ENCODE data around the gene RAD51. TPM values are rescaled to one million over a fixed set of nuclear protein-coding genes. Genes with fewer than 3 reads are reported as not detected.

Gene RAD51
- total and polyA plus RNA-seq, 9 of the 15 experiments (the other 6 are each of a cell fraction or from before 2014, with no cell fraction given) = 16.0 to 63.8 (median 34.6) TPM

GRCh38 chr15:40763801-40764628 is 69.0 kb downstream of the RAD51 start, which contains the start of gene GCHFR (continued):
- no peak for TF ChIP-seq DEAF1 (CRISPR knock-in tag; IDR thresholded peaks at IDR 0.05)
- TF ChIP-seq RAD21 (CRISPR knock-in tag; conservative IDR thresholded peaks at IDR 0.05 in 1 of 2, IDR thresholded peaks at IDR 0.05 in 1 of 2) = peak in 1 of 2 experiments; percentile 8; a peak in 1 of 4 replicates
- TF ChIP-seq HES1 (IDR thresholded peaks at IDR 0.05; ENCODE audit: low read depth) = no peak
- TF ChIP-seq CTBP1 (IDR thresholded peaks at IDR 0.05; ENCODE audit: borderline replicate concordance) = peak; percentile 83
- peak; percentile 95 for TF ChIP-seq BHLHE40 (IDR thresholded peaks at IDR 0.05; ENCODE audit: low read length)
- TF ChIP-seq POLR2AphosphoS2 (IDR thresholded peaks at IDR 0.05; ENCODE audit: low read length) = no peak
- peak in 1 of 2 experiments; percentile 68; a peak in 1 of 4 replicates for TF ChIP-seq NONO (IDR thresholded peaks at IDR 0.05; ENCODE audit: low read depth in 2 of 2, low read length in 1 of 2)
- TF ChIP-seq PURB (CRISPR knock-in tag; IDR thresholded peaks at IDR 0.05; ENCODE audit: low read depth) = no peak
- no peak for TF ChIP-seq ZNF175 (CRISPR knock-in tag; IDR thresholded peaks at IDR 0.05; ENCODE audit: low read depth)
- TF ChIP-seq CC2D1A (IDR thresholded peaks at IDR 0.05) = no peak
- TF ChIP-seq ZNF384 (IDR thresholded peaks at IDR 0.05; ENCODE audit: low read depth, low read length) = no peak
- TF ChIP-seq ARID4B (CRISPR knock-in tag; IDR thresholded peaks at IDR 0.05) = peak; percentile 87
